Liver (tissue), 9 donors: ENCODE results near the gene NPC1L1. TPM values are rescaled to one million over a fixed set of nuclear protein-coding genes. Genes with fewer than 3 reads are reported as not detected.

Experiments used
- DNase-seq: peaks from one replicate; pipeline ENCODE4 v3.0.0-alpha.2; 2017; ENCODE audit warnings: low spot score
- H3K27ac ChIP-seq, 2 donors: one replicate each; pipeline ENCODE4 v1.7.0; 2013; ENCODE audit warnings: inconsistent platforms in 2 of 2, low read length in 2 of 2, control low read depth in 1 of 2, low read depth in 1 of 2, mild to moderate bottlenecking in 1 of 2
- H3K27me3 ChIP-seq, 4 donors: one replicate each; pipeline versions ENCODE4 v1.6.1 to v1.7.0; 2013; ENCODE audit warnings: low read length in 3 of 4, inconsistent platforms in 1 of 4, mild to moderate bottlenecking in 1 of 4, moderate library complexity in 1 of 4; ENCODE audit not compliant: control insufficient read depth in 4 of 4, insufficient read depth in 4 of 4
- H3K36me3 ChIP-seq, 4 donors: one replicate each; pipeline versions ENCODE4 v1.6.1 to v1.7.0; 2013; ENCODE audit warnings: low read length in 3 of 4, mild to moderate bottlenecking in 3 of 4, low read depth in 1 of 4, moderate library complexity in 1 of 4; ENCODE audit not compliant: control insufficient read depth in 4 of 4, insufficient read depth in 3 of 4
- H3K4me1 ChIP-seq, 4 donors: one replicate each; pipeline versions ENCODE4 v1.6.1 to v1.7.0; 2013; ENCODE audit warnings: low read length in 3 of 4, mild to moderate bottlenecking in 3 of 4, moderate library complexity in 1 of 4; ENCODE audit not compliant: control insufficient read depth in 4 of 4, insufficient read depth in 4 of 4
- H3K4me3 ChIP-seq, 3 donors: one replicate each; pipeline versions ENCODE4 v1.6.1 to v1.7.0; 2013; ENCODE audit warnings: low read length in 3 of 3, control low read depth in 1 of 3, low read depth in 1 of 3, mild to moderate bottlenecking in 1 of 3
- H3K9ac ChIP-seq, 2 donors: one replicate each; pipeline ENCODE4 v1.7.0; 2013; ENCODE audit warnings: low read length in 2 of 2, mild to moderate bottlenecking in 2 of 2, moderate library complexity in 2 of 2, control low read depth in 1 of 2, low read depth in 1 of 2
- H3K9me3 ChIP-seq, 4 donors: one replicate each; pipeline versions ENCODE4 v1.6.1 to v1.7.0; 2013; ENCODE audit warnings: low read length in 3 of 4; ENCODE audit not compliant: control insufficient read depth in 4 of 4
- ATF3 ChIP-seq: IDR thresholded peaks from 2 replicates; pipeline ENCODE4 v1.6.1; 2016; ENCODE audit warnings: antibody characterized with exemption
- CTCF ChIP-seq: fragments of 150-350 bp; IDR thresholded peaks from 2 replicates; pipeline ENCODE4 v1.5.1; 2017; ENCODE audit warnings: improper control_type of control experiment, low read depth, low read length; ENCODE audit not compliant: missing input control
- EGR1 ChIP-seq, 2 donors: IDR thresholded peaks; 2 replicates each; pipeline ENCODE4 v1.6.1; 2016 to 2018; ENCODE audit warnings: antibody characterized with exemption in 2 of 2, low read depth in 2 of 2
- FOXA1 ChIP-seq: IDR thresholded peaks from 2 replicates; pipeline ENCODE4 v1.6.1; 2016; ENCODE audit warnings: antibody characterized with exemption
- FOXA2 ChIP-seq: IDR thresholded peaks from 2 replicates; pipeline ENCODE4 v1.6.1; 2016; ENCODE audit warnings: antibody characterized with exemption
- GABPA ChIP-seq, 2 donors: IDR thresholded peaks in 1 of 2; conservative IDR thresholded peaks in 1 of 2; 2 replicates each; pipeline ENCODE4 v1.6.1; 2016; ENCODE audit warnings: antibody characterized with exemption in 2 of 2, mild to moderate bottlenecking in 1 of 2, moderate library complexity in 1 of 2
- HNF4A ChIP-seq, 2 donors: conservative IDR thresholded peaks; 2 replicates each; pipeline ENCODE4 v1.6.1; 2016; ENCODE audit warnings: antibody characterized with exemption in 2 of 2, mild to moderate bottlenecking in 2 of 2
- HNF4G ChIP-seq: IDR thresholded peaks from 2 replicates; pipeline ENCODE4 v1.6.1; 2016; ENCODE audit warnings: antibody characterized with exemption
- JUND ChIP-seq, 2 donors: IDR thresholded peaks; 2 replicates each; pipeline ENCODE4 v1.6.1; 2016; ENCODE audit warnings: antibody characterized with exemption in 2 of 2
- MAX ChIP-seq: IDR thresholded peaks from 2 replicates; pipeline ENCODE4 v1.6.1; 2016; ENCODE audit warnings: antibody characterized with exemption
- NR2F2 ChIP-seq: IDR thresholded peaks from 2 replicates; pipeline ENCODE4 v1.6.1; 2016; ENCODE audit warnings: antibody characterized with exemption
- RAD21 ChIP-seq, 2 donors: IDR thresholded peaks; 2 replicates each; pipeline ENCODE4 v1.6.1; 2016; ENCODE audit warnings: antibody characterized with exemption in 2 of 2, mild to moderate bottlenecking in 2 of 2
- REST ChIP-seq: IDR thresholded peaks from 2 replicates; pipeline ENCODE4 v1.6.1; 2016; ENCODE audit warnings: antibody characterized with exemption, mild to moderate bottlenecking
- RXRA ChIP-seq, 2 donors: IDR thresholded peaks; 2 replicates each; pipeline ENCODE4 v1.6.1; 2017 to 2018; ENCODE audit warnings: antibody characterized with exemption in 2 of 2, mild to moderate bottlenecking in 1 of 2
- SP1 ChIP-seq: IDR thresholded peaks from 2 replicates; pipeline ENCODE4 v1.6.1; 2018; ENCODE audit warnings: antibody characterized with exemption, mild to moderate bottlenecking
- TAF1 ChIP-seq: conservative IDR thresholded peaks from 2 replicates; pipeline ENCODE4 v1.6.1; 2016; ENCODE audit warnings: antibody characterized with exemption, mild to moderate bottlenecking
- YY1 ChIP-seq: IDR thresholded peaks from 2 replicates; pipeline ENCODE4 v1.6.1; 2016; ENCODE audit warnings: antibody characterized with exemption, mild to moderate bottlenecking
- ZBTB33 ChIP-seq: IDR thresholded peaks from 2 replicates; pipeline ENCODE4 v1.6.1; 2016; ENCODE audit warnings: antibody characterized with exemption
- WGBS: extraction: QIAGEN DNeasy Blood & Tissue Kit; methylation state at CpG from one replicate; pipeline ENCODE4 v1.1.7; 2013; 5-methylcytosine and 5-hydroxymethylcytosine counted together
- polyA plus RNA-seq, 2 donors: library from polyadenylated mRNA; stranded (reverse) in 1 of 2; unstranded in 1 of 2; fragments of 200-250 nt in 1 of 2; fragments of >200 nt in 1 of 2; fragmentation: Nextera tagmentation in 1 of 2; extraction: Ambion mirVana in 1 of 2; gene quantifications; one replicate each; pipeline versions ENCODE4 v1.2.1 to v1.2.3, GENCODE V29; 2013 to 2015
- total RNA-seq, 2 donors: library from RNA; depleted of rRNA; stranded (reverse); fragments of >200 nt; gene quantifications; one replicate each; pipeline ENCODE4 v1.2.3, GENCODE V29; 2014
- donor health status: healthy.
- donor health status: healthy.
- donor health status: healthy.
- donor health status: healthy.
- donor health status: healthy.

Gene NPC1L1
- total and polyA plus RNA-seq, 4 donors, result 7.2 to 22.1 (median 15.3) TPM

GRCh38 chr7:44484482-44485313 is 56.4 kb downstream of the NPC1L1 start:
- no peak overlapping the region for H3K9ac ChIP-seq
- no peaks in the 10 kb centered on the region for H3K27me3 ChIP-seq
- peaks cover 2 to 42% (median 33%) of the 10 kb centered on the region in 4 donors for H3K36me3 ChIP-seq
- peaks cover 7 to 37% (median 32%) of the 10 kb centered on the region in 4 donors for H3K4me1 ChIP-seq
- 85% methylated on average over 5 of the region's 5 CpGs for WGBS
- no peak overlapping the region for H3K27ac ChIP-seq
- no peaks in the 10 kb centered on the region for H3K9me3 ChIP-seq
- TF ChIP-seq HNF4A (conservative IDR thresholded peaks at IDR 0.05), result no peak
- TF ChIP-seq EGR1 (IDR thresholded peaks at IDR 0.05; ENCODE audit: low read depth in 2 of 2), result no peak
- no peak for TF ChIP-seq NR2F2
- no peak for TF ChIP-seq JUND (IDR thresholded peaks at IDR 0.05)
- no peak for TF ChIP-seq ZBTB33
- no peak for TF ChIP-seq CTCF
- TF ChIP-seq RAD21 (IDR thresholded peaks at IDR 0.05), result no peak
- no peak for TF ChIP-seq ATF3
- no peak for TF ChIP-seq YY1
- TF ChIP-seq SP1, result no peak
- no peak for TF ChIP-seq REST
- TF ChIP-seq RXRA (IDR thresholded peaks at IDR 0.05), result no peak
- no peak for TF ChIP-seq FOXA2
- TF ChIP-seq HNF4G, result no peak
- TF ChIP-seq MAX, result no peak
- TF ChIP-seq TAF1, result no peak
- TF ChIP-seq GABPA (IDR thresholded peaks at IDR 0.05 in 1 of 2, conservative IDR thresholded peaks at IDR 0.05 in 1 of 2), result no peak
- TF ChIP-seq FOXA1, result no peak
- no peak for DNase-seq
- no peak overlapping the region for H3K4me3 ChIP-seq
